ENCODE results near the gene IST1.

DNA sequence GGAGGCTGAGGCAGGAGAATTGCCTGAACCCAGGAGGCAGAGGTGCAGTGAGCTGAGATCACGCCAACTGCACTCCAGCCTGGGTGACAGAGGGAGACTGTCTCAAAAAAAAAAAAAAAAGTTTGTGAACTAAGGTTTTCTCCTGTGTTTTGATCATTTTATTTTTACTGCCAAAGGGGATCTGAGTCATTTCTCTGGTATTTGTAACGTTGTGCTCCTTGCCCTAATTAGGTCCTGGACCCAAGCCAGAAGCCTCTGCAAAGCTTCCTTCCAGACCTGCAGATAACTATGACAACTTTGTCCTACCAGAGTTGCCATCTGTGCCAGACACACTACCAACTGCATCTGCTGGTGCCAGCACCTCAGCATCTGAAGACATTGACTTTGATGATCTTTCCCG lies 32.1 kb downstream of the IST1 start:
- TF ChIP-seq, protein P1, sequence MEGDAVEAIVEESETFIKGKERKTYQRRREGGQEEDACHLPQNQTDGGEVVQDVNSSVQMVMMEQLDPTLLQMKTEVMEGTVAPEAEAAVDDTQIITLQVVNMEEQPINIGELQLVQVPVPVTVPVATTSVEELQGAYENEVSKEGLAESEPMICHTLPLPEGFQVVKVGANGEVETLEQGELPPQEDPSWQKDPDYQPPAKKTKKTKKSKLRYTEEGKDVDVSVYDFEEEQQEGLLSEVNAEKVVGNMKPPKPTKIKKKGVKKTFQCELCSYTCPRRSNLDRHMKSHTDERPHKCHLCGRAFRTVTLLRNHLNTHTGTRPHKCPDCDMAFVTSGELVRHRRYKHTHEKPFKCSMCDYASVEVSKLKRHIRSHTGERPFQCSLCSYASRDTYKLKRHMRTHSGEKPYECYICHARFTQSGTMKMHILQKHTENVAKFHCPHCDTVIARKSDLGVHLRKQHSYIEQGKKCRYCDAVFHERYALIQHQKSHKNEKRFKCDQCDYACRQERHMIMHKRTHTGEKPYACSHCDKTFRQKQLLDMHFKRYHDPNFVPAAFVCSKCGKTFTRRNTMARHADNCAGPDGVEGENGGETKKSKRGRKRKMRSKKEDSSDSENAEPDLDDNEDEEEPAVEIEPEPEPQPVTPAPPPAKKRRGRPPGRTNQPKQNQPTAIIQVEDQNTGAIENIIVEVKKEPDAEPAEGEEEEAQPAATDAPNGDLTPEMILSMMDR (IDR thresholded peaks at IDR 0.05) = no peak
- no peak for TF ChIP-seq POLR2A (IDR thresholded peaks at IDR 0.05)
